ENCODE results near the gene PCSK5. TPM values are rescaled to one million over a fixed set of nuclear protein-coding genes. Genes with fewer than 3 reads are reported as not detected.

Gene PCSK5
- total and polyA plus RNA-seq, 2 of the 8 experiments (the other 6 are each of a cell fraction or from before 2014, with no cell fraction given), result 5.5 to 10.7 TPM

GRCh38 chr9:76026796-76027195 lies 136.3 kb downstream of the PCSK5 start (continued):
- no peak for TF ChIP-seq CHD7 (IDR thresholded peaks at IDR 0.05; ENCODE audit: insufficient replicate concordance, low read length)
- no peak for TF ChIP-seq HDAC6 (IDR thresholded peaks at IDR 0.05; ENCODE audit: low read depth, low read length)
